C4-2B (cell line): Measurements from ENCODE around the gene SYS1.

ENCODE experiments used
- ZFX ChIP-seq: fragments of 450-650 bp; IDR thresholded peaks from 2 replicates; pipeline ENCODE4 v1.6.1; 2017
- TF ChIP-seq, protein P1 (sequence below): fragments of 450-650 bp; conservative IDR thresholded peaks from 2 replicates; pipeline ENCODE4 v1.5.1; 2017; ENCODE audit warnings: mild to moderate bottlenecking

DNA sequence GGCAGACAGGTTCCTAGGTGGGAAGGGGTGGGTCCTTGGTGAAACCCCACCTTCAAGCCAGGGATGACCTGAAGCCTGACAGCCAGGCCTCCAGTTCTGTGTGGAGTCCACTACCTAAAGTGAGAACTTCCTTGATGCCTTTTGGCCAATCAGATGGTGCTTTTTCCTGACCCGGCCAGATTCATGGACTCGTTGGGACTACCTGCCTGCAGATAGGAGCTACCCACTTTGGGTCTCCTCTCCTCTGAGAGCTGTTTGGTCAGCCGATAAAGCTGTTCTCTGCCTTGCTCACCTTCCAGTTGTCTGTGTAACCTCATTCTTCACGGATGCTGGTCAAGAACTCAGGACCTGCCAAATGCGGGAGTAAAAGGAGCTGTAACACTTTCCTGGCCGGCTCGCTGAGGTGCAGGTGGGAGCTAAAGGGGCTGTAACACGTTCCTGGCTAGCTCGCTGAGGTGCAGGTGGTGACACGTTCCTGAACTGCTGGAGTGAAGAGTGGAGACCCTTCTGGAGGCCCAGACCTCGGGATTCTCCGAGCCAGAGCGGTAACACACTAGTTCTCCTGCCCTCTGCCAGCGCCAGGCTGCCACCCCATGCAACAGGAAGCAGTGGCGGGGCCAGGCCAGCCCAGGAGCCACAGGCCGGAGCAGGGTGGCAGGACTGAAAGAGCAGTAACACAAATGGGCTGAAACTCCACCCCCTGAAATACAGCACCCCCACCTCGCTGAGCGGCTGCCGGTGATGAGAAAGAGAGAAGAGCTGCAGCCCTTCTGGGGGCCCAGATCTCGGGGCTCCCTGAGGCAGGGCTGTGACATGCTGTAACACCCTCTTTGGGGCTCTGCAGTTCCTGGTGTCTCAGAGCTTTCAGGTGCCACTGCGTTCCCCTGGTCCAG is 31.5 kb downstream of the SYS1 start:
- TF ChIP-seq ZFX: no peak
- TF ChIP-seq, protein P1, sequence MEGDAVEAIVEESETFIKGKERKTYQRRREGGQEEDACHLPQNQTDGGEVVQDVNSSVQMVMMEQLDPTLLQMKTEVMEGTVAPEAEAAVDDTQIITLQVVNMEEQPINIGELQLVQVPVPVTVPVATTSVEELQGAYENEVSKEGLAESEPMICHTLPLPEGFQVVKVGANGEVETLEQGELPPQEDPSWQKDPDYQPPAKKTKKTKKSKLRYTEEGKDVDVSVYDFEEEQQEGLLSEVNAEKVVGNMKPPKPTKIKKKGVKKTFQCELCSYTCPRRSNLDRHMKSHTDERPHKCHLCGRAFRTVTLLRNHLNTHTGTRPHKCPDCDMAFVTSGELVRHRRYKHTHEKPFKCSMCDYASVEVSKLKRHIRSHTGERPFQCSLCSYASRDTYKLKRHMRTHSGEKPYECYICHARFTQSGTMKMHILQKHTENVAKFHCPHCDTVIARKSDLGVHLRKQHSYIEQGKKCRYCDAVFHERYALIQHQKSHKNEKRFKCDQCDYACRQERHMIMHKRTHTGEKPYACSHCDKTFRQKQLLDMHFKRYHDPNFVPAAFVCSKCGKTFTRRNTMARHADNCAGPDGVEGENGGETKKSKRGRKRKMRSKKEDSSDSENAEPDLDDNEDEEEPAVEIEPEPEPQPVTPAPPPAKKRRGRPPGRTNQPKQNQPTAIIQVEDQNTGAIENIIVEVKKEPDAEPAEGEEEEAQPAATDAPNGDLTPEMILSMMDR: no peak
